Neural progenitor cell (in vitro differentiated cells): Measurements from ENCODE around the gene DLG2. TPM values are rescaled to one million over a fixed set of nuclear protein-coding genes. Genes with fewer than 3 reads are reported as not detected.

Experiments used
- DNase-seq: peaks from one replicate; pipeline ENCODE4 v3.0.0-alpha.2; 2016; ENCODE audit warnings: low spot score
- H2AFZ ChIP-seq: fragments of 200-600 bp; sonication (generic); replicated peaks from 2 replicates; pipeline ENCODE4 v1.6.1; 2016; ENCODE audit warnings: antibody characterized with exemption
- H3F3A ChIP-seq: fragments of 200-600 bp; sonication (generic); 2 replicates; pipeline ENCODE4 v1.6.1; 2016; ENCODE audit warnings: antibody characterized with exemption, low read depth
- H3K27ac ChIP-seq: fragments of 200-600 bp; sonication (generic); 2 replicates; pipeline ENCODE4 v1.5.1; 2016; ENCODE audit warnings: mild to moderate bottlenecking
- H3K27me3 ChIP-seq: fragments of 200-600 bp; sonication (generic); 2 replicates; pipeline ENCODE4 v1.6.1; 2016; ENCODE audit warnings: mild to moderate bottlenecking, moderate library complexity
- H3K36me3 ChIP-seq: fragments of 200-600 bp; sonication (generic); 2 replicates; pipeline ENCODE4 v1.5.1; 2016
- H3K4me1 ChIP-seq: fragments of 200-600 bp; sonication (generic); 2 replicates; pipeline ENCODE4 v1.6.1; 2016; ENCODE audit warnings: mixed run types
- H3K4me2 ChIP-seq: fragments of 200-600 bp; sonication (generic); 2 replicates; pipeline ENCODE4 v1.6.1; 2016
- H3K4me3 ChIP-seq: fragments of 200-600 bp; sonication (generic); 2 replicates; pipeline ENCODE4 v1.5.1; 2016
- H3K79me2 ChIP-seq: fragments of 200-600 bp; sonication (generic); 2 replicates; pipeline ENCODE4 v1.6.1; 2016; ENCODE audit warnings: low read depth
- H3K9ac ChIP-seq: fragments of 200-600 bp; sonication (generic); 2 replicates; pipeline ENCODE4 v1.6.1; 2016
- H3K9me3 ChIP-seq: fragments of 200-600 bp; sonication (generic); 2 replicates; pipeline ENCODE4 v1.5.1; 2016; ENCODE audit warnings: low read depth
- H4K20me1 ChIP-seq: fragments of 200-600 bp; sonication (generic); 2 replicates; pipeline ENCODE4 v1.6.1; 2016; ENCODE audit warnings: low read depth
- H3K27ac Mint-ChIP-seq: 3 replicates; pipeline ENCODE4 v1.8.0; 2021; ENCODE audit warnings: mixed read lengths
- H3K27me3 Mint-ChIP-seq: 2 replicates; pipeline ENCODE4 v1.8.0; 2022; ENCODE audit warnings: low read depth, mild to moderate bottlenecking, inconsistent platforms, moderate library complexity, mixed read lengths; ENCODE audit not compliant: insufficient read depth
- H3K36me3 Mint-ChIP-seq: 3 replicates; pipeline ENCODE4 v1.8.0; 2021; ENCODE audit warnings: mixed read lengths
- H3K4me1 Mint-ChIP-seq: 3 replicates; pipeline ENCODE4 v1.8.0; 2021; ENCODE audit warnings: mixed read lengths
- H3K4me3 Mint-ChIP-seq: 3 replicates; pipeline ENCODE4 v1.8.0; 2021; ENCODE audit warnings: mild to moderate bottlenecking, moderate library complexity, mixed read lengths
- H3K9me3 Mint-ChIP-seq: 3 replicates; pipeline ENCODE4 v1.8.0; 2020; ENCODE audit warnings: mixed read lengths
- EZH2 ChIP-seq: fragments of 200-600 bp; sonication (generic); IDR thresholded peaks from 2 replicates; pipeline ENCODE4 v1.6.1; 2017; ENCODE audit warnings: antibody characterized with exemption, mild to moderate bottlenecking, moderate library complexity
- EZH2phosphoT487 ChIP-seq: fragments of 200-600 bp; sonication (generic); IDR thresholded peaks from 2 replicates; pipeline ENCODE4 v1.6.1; 2017; ENCODE audit warnings: antibody characterized with exemption
- total RNA-seq: library from RNA; depleted of rRNA; stranded (reverse); fragments of >200 nt; gene quantifications from 2 replicates; pipeline ENCODE4 v1.2.3, GENCODE V29; 2015; ENCODE audit warnings: low replicate concordance
- TF ChIP-seq, protein P1 (sequence below): fragments of 200-600 bp; sonication (generic); IDR thresholded peaks from 2 replicates; pipeline ENCODE4 v1.5.1; 2017; ENCODE audit warnings: antibody characterized with exemption, mild to moderate bottlenecking

DLG2 gene
- total RNA-seq, 1 donor from 2014 or later, result 7.5 TPM

DNA sequence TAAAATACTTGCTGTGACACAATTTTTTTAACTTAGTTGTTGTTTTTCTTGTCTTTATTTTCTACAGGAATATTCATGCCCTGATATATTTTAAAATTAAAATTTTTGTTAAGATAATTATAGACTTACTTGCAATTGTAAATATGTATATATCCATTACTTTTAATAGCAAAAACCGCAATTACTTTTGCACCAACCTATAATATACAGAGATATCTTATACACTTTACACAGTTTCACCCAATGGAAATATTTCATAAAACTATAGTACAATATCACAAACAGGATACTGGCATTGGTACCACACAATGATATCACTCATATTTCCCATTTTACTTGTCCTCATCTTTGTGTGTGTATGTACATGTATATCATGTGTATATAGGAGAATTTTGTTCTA is 188.8 kb downstream of the DLG2 start:
- Histone ChIP-seq H3K79me2 (no peaks in the 10 kb centered on the region), H3K9ac (no peak overlapping the region), H3K9me3 (no peaks in the 10 kb centered on the region), H3K4me2 (no peak overlapping the region), H3K36me3 (no peaks in the 10 kb centered on the region), H3K4me1 (no peaks in the 10 kb centered on the region), H3K27ac (no peak overlapping the region), H3K27me3 (no peaks in the 10 kb centered on the region), H3F3A (no peaks in the 10 kb centered on the region), H2AFZ (no peak overlapping the region), H4K20me1 (no peaks in the 10 kb centered on the region), H3K4me3 (no peak overlapping the region)
- H3K4me1 Mint-ChIP-seq, result no peaks in the 10 kb centered on the region
- no peak overlapping the region for H3K27ac Mint-ChIP-seq
- TF ChIP-seq EZH2 (no peak), EZH2phosphoT487 (no peak)
- TF ChIP-seq, protein P1, sequence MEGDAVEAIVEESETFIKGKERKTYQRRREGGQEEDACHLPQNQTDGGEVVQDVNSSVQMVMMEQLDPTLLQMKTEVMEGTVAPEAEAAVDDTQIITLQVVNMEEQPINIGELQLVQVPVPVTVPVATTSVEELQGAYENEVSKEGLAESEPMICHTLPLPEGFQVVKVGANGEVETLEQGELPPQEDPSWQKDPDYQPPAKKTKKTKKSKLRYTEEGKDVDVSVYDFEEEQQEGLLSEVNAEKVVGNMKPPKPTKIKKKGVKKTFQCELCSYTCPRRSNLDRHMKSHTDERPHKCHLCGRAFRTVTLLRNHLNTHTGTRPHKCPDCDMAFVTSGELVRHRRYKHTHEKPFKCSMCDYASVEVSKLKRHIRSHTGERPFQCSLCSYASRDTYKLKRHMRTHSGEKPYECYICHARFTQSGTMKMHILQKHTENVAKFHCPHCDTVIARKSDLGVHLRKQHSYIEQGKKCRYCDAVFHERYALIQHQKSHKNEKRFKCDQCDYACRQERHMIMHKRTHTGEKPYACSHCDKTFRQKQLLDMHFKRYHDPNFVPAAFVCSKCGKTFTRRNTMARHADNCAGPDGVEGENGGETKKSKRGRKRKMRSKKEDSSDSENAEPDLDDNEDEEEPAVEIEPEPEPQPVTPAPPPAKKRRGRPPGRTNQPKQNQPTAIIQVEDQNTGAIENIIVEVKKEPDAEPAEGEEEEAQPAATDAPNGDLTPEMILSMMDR, result no peak
- no peaks in the 10 kb centered on the region for H3K27me3 Mint-ChIP-seq
- H3K4me3 Mint-ChIP-seq, result no peak overlapping the region
- no peaks in the 10 kb centered on the region for H3K36me3 Mint-ChIP-seq
- H3K9me3 Mint-ChIP-seq, result peaks cover 18% of the 10 kb centered on the region
- no peak for DNase-seq

DNA sequence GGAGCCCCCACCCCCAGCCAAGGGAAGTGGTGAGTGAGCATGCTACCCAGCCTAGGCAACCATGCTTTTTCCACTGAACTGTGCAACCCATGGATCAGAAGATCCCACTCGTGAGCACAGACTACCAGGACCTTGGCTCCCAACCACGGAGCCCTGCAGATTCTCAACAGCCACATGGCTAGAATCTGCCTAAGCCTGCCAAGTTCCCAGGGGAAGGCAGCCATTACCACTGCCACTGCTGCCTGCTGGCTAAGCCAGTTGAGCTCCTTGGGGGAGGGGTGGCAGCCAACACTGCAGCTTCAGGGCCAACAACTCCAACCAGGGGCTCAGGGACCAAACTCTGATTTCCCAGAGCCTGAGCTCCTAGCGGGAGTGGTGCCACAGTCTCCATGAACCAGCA is 195.8 kb downstream of the DLG2 start:
- H3K27me3 ChIP-seq, result no peaks in the 10 kb centered on the region
- no peak overlapping the region for H3K27ac ChIP-seq
- no peak overlapping the region for H3K4me3 ChIP-seq
- H3K27me3 Mint-ChIP-seq, result peaks cover 2% of the 10 kb centered on the region
- H3K9ac ChIP-seq, result no peak overlapping the region
- peaks cover 20% of the 10 kb centered on the region for H3K9me3 Mint-ChIP-seq
- no peaks in the 10 kb centered on the region for H3F3A ChIP-seq
- no peak overlapping the region for H3K27ac Mint-ChIP-seq
- H3K9me3 ChIP-seq, result no peaks in the 10 kb centered on the region
- no peaks in the 10 kb centered on the region for H4K20me1 ChIP-seq
- H2AFZ ChIP-seq, result no peak overlapping the region
- TF ChIP-seq EZH2, result no peak
- TF ChIP-seq, protein P1, result no peak
- no peak for TF ChIP-seq EZH2phosphoT487
- no peak for DNase-seq
- no peaks in the 10 kb centered on the region for H3K36me3 Mint-ChIP-seq
- no peaks in the 10 kb centered on the region for H3K4me1 Mint-ChIP-seq
- no peaks in the 10 kb centered on the region for H3K36me3 ChIP-seq
- H3K4me2 ChIP-seq, result no peak overlapping the region
- H3K4me1 ChIP-seq, result no peaks in the 10 kb centered on the region
- H3K79me2 ChIP-seq, result no peaks in the 10 kb centered on the region
- no peak overlapping the region for H3K4me3 Mint-ChIP-seq

DNA sequence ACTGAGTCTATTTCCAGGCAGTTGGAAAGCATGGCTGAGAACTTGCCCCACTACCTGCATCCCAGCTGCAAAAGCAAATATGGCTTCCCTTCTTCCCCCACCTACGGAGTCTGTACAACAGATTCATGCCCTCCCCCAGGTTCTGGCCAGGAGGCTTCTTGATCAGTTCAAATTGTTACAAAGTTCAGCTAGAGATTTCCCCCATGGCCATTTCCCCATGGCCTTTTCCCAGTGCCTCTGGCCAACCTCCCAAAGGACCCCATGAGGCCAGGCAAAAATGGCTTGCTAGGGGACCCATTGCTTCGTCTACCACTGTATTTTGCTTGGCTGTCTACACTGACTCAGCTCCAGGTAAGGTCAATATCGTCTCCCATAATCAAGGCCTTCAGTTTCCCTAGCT is 203.3 kb downstream of the DLG2 start:
- Mint-ChIP-seq H3K27ac (no peak overlapping the region), H3K4me1 (no peaks in the 10 kb centered on the region), H3K9me3 (peaks cover 8% of the 10 kb centered on the region), H3K4me3 (no peak overlapping the region), H3K36me3 (no peaks in the 10 kb centered on the region), H3K27me3 (no peaks in the 10 kb centered on the region)
- no peak for DNase-seq
- Histone ChIP-seq H2AFZ (no peak overlapping the region), H3K4me1 (no peaks in the 10 kb centered on the region), H3K27me3 (no peaks in the 10 kb centered on the region), H4K20me1 (no peaks in the 10 kb centered on the region), H3K4me2 (no peak overlapping the region), H3K36me3 (no peaks in the 10 kb centered on the region), H3K79me2 (no peaks in the 10 kb centered on the region), H3K27ac (no peak overlapping the region), H3K4me3 (no peak overlapping the region), H3F3A (no peaks in the 10 kb centered on the region), H3K9ac (no peak overlapping the region), H3K9me3 (no peaks in the 10 kb centered on the region)
- TF ChIP-seq, protein P1, result no peak
- TF ChIP-seq EZH2phosphoT487, result no peak

DNA sequence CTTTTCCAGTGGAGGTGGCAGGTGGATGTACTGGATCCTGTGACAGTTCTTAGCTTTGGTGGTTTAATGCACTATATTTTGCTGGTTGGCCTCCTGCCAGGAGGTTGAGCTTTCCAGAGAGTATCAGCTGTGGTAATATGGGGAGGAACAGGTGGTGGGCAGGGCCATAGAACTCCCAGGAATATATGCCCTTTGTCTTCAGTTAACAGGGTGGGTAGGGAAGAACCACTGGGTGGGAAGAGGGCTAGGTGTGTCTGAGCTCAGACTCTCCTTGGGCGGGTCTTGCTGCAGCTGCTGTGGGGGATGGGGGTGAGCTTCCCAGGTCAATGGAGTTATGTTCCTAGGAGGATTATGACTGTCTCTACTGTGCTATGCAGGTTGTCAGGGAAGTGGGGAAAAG is 203.8 kb downstream of the DLG2 start:
- H3K4me3 Mint-ChIP-seq, result no peak overlapping the region
- H3K36me3 Mint-ChIP-seq, result no peaks in the 10 kb centered on the region
- Histone ChIP-seq H3K4me1 (no peaks in the 10 kb centered on the region), H3K4me2 (no peak overlapping the region), H3K9me3 (no peaks in the 10 kb centered on the region), H3K9ac (no peak overlapping the region), H3K79me2 (no peaks in the 10 kb centered on the region), H3K4me3 (no peak overlapping the region), H3K36me3 (no peaks in the 10 kb centered on the region), H2AFZ (no peak overlapping the region), H4K20me1 (no peaks in the 10 kb centered on the region), H3F3A (no peaks in the 10 kb centered on the region), H3K27me3 (no peaks in the 10 kb centered on the region), H3K27ac (no peak overlapping the region)
- TF ChIP-seq EZH2 (no peak), EZH2phosphoT487 (no peak)
- TF ChIP-seq, protein P1, result no peak
- H3K9me3 Mint-ChIP-seq, result peaks cover 8% of the 10 kb centered on the region
- H3K27me3 Mint-ChIP-seq, result no peaks in the 10 kb centered on the region
- H3K4me1 Mint-ChIP-seq, result no peaks in the 10 kb centered on the region
- H3K27ac Mint-ChIP-seq, result no peak overlapping the region
- DNase-seq, result no peak
